Stimulated activated CD4-positive, alpha-beta T cell treated with anti-CD3 and anti-CD28 coated beads, Interleukin-1b, Interleukin-23, amount 100 ng/mL, for 4 hours (primary cell): ENCODE results near the gene SRP54.
"Not testable (repeated sequence)": the region's sequence is repeated elsewhere in the genome, so short reads cannot be mapped to it uniquely, and the experiment has no call there.

Experiments
- DNase-seq, 2 donors: peaks; one replicate each; pipeline ENCODE4 v3.0.0-alpha.2; 2020; ENCODE audit warnings: low read depth in 2 of 2

The SRP54 gene

GRCh38 chr14:35046751-35047536, 64.2 kb downstream of the SRP54 start:
- DNase-seq = peak in 1 of 2 donors; percentile 7

GRCh38 chr14:35047976-35048513, 65.3 kb downstream of the SRP54 start:
- DNase-seq = no peak

GRCh38 chr14:35050652-35051051, 67.9 kb downstream of the SRP54 start:
- DNase-seq = no peak

- no peak for DNase-seq
Measured at GRCh38 chr14:35051796-35052195, 69.0 kb downstream of the SRP54 start.

- no peak for DNase-seq
Measured at GRCh38 chr14:35052637-35053036, 69.8 kb downstream of the SRP54 start.

GRCh38 chr14:35061113-35061791, 78.5 kb downstream of the SRP54 start:
- DNase-seq = not testable (repeated sequence)

- DNase-seq = not testable (repeated sequence)
Measured at GRCh38 chr14:35065731-35066130, 82.9 kb downstream of the SRP54 start.

- no peak for DNase-seq
Measured at GRCh38 chr14:35068238-35069012, 85.6 kb downstream of the SRP54 start.

GRCh38 chr14:35072226-35072625, 89.4 kb downstream of the SRP54 start:
- DNase-seq = no peak

GRCh38 chr14:35073486-35073885, 90.7 kb downstream of the SRP54 start:
- no peak for DNase-seq

- no peak for DNase-seq
Measured at GRCh38 chr14:35078082-35078481, 95.3 kb downstream of the SRP54 start.
